ENCODE results near the gene RDH13. TPM values are rescaled to one million over a fixed set of nuclear protein-coding genes. Genes with fewer than 3 reads are reported as not detected.
A peak's percentile ranks its signal among the peaks of the same experiment; 100 is the strongest.
"Not testable (repeated sequence)": the region's sequence is repeated elsewhere in the genome, so short reads cannot be mapped to it uniquely, and the experiment has no call there.

The RDH13 gene
- total RNA-seq, 1 donor from 2014 or later: 9.0 TPM

DNA sequence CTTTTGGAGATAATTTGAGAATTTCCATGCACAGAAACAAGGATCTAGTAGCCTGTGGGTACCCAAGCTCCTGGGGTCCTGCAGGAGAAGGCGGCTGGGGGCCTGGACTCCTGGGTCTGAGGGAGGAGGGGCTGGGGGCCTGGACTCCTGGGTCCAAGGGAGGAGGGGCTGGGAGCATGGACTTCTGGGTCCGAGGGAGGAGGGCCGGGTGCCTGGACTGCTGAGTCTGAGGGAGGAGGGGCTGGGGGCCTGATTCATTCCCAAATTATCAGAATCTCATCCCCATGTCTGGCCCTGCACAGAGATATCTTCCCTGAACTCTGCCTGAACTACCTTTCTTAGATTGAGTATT is 520 bp upstream of the RDH13 start:
- Histone ChIP-seq H3K9me3 (ENCODE audit: low read depth) (no peaks in the 10 kb centered on the region), H3K4me3 (peak overlapping the region; percentile 70), H3K27me3 (peaks cover 64% of the 10 kb centered on the region), H3K79me2 (ENCODE audit: low read depth) (no peaks in the 10 kb centered on the region), H3K4me1 (no peaks in the 10 kb centered on the region), H3K27ac (no peak overlapping the region), H3K4me2 (no peak overlapping the region), H4K20me1 (ENCODE audit: low read depth) (peaks cover 4% of the 10 kb centered on the region), H3F3A (ENCODE audit: low read depth) (peaks cover 7% of the 10 kb centered on the region), H3K36me3 (no peaks in the 10 kb centered on the region), H3K9ac (no peak overlapping the region), H2AFZ (replicated peaks) (no peak overlapping the region)
- Mint-ChIP-seq H3K36me3 (peaks cover under 1% of the 10 kb centered on the region), H3K9me3 (no peaks in the 10 kb centered on the region), H3K27ac (no peak overlapping the region), H3K27me3 (ENCODE audit: insufficient read depth, low read depth) (peaks cover 41% of the 10 kb centered on the region), H3K4me1 (peaks cover 2% of the 10 kb centered on the region), H3K4me3 (peak overlapping the region; percentile 81)
- TF ChIP-seq CTCF (IDR thresholded peaks at IDR 0.05) (no peak), EZH2phosphoT487 (IDR thresholded peaks at IDR 0.05) (no peak), EZH2 (IDR thresholded peaks at IDR 0.05) (no peak)
- DNase-seq (ENCODE audit: low spot score): no peak

- DNase-seq (ENCODE audit: low spot score); H3K9ac ChIP-seq; H3K27ac Mint-ChIP-seq; H3K4me1 ChIP-seq; H3K79me2 ChIP-seq (ENCODE audit: low read depth); H3K9me3 ChIP-seq (ENCODE audit: low read depth); H3F3A ChIP-seq (ENCODE audit: low read depth); H3K4me3 ChIP-seq; H2AFZ ChIP-seq (replicated peaks); H3K4me3 Mint-ChIP-seq; H3K9me3 Mint-ChIP-seq; H3K4me2 ChIP-seq; H3K36me3 ChIP-seq; H3K27ac ChIP-seq; H3K4me1 Mint-ChIP-seq; H4K20me1 ChIP-seq (ENCODE audit: low read depth): not testable (repeated sequence)
- Mint-ChIP-seq H3K27me3 (ENCODE audit: insufficient read depth, low read depth) (peaks cover 14% of the 10 kb centered on the region), H3K36me3 (peaks cover 10% of the 10 kb centered on the region)
- peaks cover 33% of the 10 kb centered on the region for H3K27me3 ChIP-seq
Measured at GRCh38 chr19:55060287-55060686, 2.7 kb downstream of the RDH13 start.

DNA sequence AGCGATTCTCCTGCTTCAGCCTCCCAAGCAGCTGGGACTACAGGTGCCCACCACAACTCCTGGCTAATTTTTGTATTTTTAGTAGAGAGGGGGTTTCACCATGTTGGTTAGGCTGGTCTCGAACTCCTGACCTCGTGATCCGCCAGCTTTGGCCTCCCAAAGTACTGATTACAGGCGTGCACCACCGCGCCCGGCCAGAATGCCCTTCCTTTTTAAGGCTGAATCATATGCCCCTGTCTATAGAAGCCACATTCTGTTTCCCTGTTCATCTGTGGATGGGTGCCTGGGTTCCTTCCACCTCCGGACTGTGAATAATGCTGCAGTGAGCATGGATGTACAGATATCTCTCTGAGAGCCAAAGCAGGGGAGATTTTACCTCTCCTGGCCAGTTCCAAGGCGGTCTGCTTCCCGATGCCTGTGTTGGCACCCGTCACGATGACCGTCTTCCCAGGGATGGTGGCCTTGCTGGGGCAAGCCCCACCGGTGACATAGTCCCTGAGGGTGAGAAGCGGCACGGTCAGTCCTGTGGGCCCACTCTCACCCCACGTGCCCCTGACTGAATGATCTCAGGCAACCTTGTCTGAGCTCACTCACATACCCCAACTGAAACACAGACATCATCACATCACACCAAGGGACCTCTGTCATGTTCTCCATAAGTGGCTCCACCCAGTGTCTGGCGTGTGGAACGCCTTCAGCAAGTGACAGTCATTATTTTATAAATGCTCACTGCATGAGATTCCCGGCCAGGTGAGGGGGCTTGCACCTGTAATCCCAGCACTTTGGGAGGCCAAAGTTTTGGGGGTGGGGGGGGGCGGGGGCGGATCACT is 4.0 kb downstream of the RDH13 start:
- Mint-ChIP-seq H3K27ac (no peak overlapping the region), H3K27me3 (ENCODE audit: insufficient read depth, low read depth) (peaks cover 9% of the 10 kb centered on the region), H3K4me3 (no peak overlapping the region), H3K9me3 (no peaks in the 10 kb centered on the region), H3K4me1 (peaks cover 2% of the 10 kb centered on the region), H3K36me3 (peaks cover 12% of the 10 kb centered on the region)
- no peaks in the 10 kb centered on the region for H3K79me2 ChIP-seq (ENCODE audit: low read depth)
- peaks cover 4% of the 10 kb centered on the region for H4K20me1 ChIP-seq (ENCODE audit: low read depth)
- H3K27ac ChIP-seq: no peak overlapping the region
- no peaks in the 10 kb centered on the region for H3K36me3 ChIP-seq
- no peak for DNase-seq (ENCODE audit: low spot score)
- H3K4me2 ChIP-seq: no peak overlapping the region
- peaks cover 7% of the 10 kb centered on the region for H3F3A ChIP-seq (ENCODE audit: low read depth)
- H3K9me3 ChIP-seq (ENCODE audit: low read depth): no peaks in the 10 kb centered on the region
- TF ChIP-seq CTCF (IDR thresholded peaks at IDR 0.05) (peak; percentile 18), EZH2 (IDR thresholded peaks at IDR 0.05) (no peak), EZH2phosphoT487 (IDR thresholded peaks at IDR 0.05) (no peak)
- H3K4me3 ChIP-seq: no peak overlapping the region
- no peak overlapping the region for H2AFZ ChIP-seq (replicated peaks)
- no peak overlapping the region for H3K9ac ChIP-seq
- peaks cover 20% of the 10 kb centered on the region for H3K27me3 ChIP-seq
- H3K4me1 ChIP-seq: no peaks in the 10 kb centered on the region

GRCh38 chr19:55056827-55057226 is 6.1 kb downstream of the RDH13 start:
- Mint-ChIP-seq H3K27ac (no peak overlapping the region), H3K36me3 (peaks cover 18% of the 10 kb centered on the region), H3K9me3 (no peaks in the 10 kb centered on the region), H3K27me3 (ENCODE audit: insufficient read depth, low read depth) (peaks cover 2% of the 10 kb centered on the region), H3K4me3 (no peak overlapping the region), H3K4me1 (no peaks in the 10 kb centered on the region)
- H3K4me2 ChIP-seq: no peak overlapping the region
- H3K4me3 ChIP-seq: no peak overlapping the region
- TF ChIP-seq CTCF (IDR thresholded peaks at IDR 0.05) (no peak), EZH2 (IDR thresholded peaks at IDR 0.05) (no peak), EZH2phosphoT487 (IDR thresholded peaks at IDR 0.05) (no peak)
- no peaks in the 10 kb centered on the region for H3F3A ChIP-seq (ENCODE audit: low read depth)
- no peak overlapping the region for H3K27ac ChIP-seq
- no peaks in the 10 kb centered on the region for H4K20me1 ChIP-seq (ENCODE audit: low read depth)
- H3K79me2 ChIP-seq (ENCODE audit: low read depth): no peaks in the 10 kb centered on the region
- H3K4me1 ChIP-seq: no peaks in the 10 kb centered on the region
- no peak overlapping the region for H2AFZ ChIP-seq (replicated peaks)
- peaks cover 2% of the 10 kb centered on the region for H3K27me3 ChIP-seq
- no peak for DNase-seq (ENCODE audit: low spot score)
- no peaks in the 10 kb centered on the region for H3K9me3 ChIP-seq (ENCODE audit: low read depth)
- no peak overlapping the region for H3K9ac ChIP-seq
- H3K36me3 ChIP-seq: no peaks in the 10 kb centered on the region

All from neural progenitor cell (in vitro differentiated cells).